GM12872 (cell line): ENCODE measurements around the gene HTR1B.

Experiments used
- CTCF ChIP-seq: IDR thresholded peaks from 3 replicates; pipeline ENCODE4 v1.5.1; 2011; ENCODE audit warnings: low read depth, mild to moderate bottlenecking, low read length, moderate library complexity; ENCODE audit not compliant: insufficient read depth

HTR1B gene

GRCh38 chr6:77454386-77454785, 8.9 kb downstream of the HTR1B start:
- no peak for TF ChIP-seq CTCF

- TF ChIP-seq CTCF, result no peak
Measured at GRCh38 chr6:77451466-77451865, 11.8 kb downstream of the HTR1B start.

- TF ChIP-seq CTCF, result no peak
Measured at GRCh38 chr6:77450924-77451323, 12.4 kb downstream of the HTR1B start.

- TF ChIP-seq CTCF, result no peak
Measured at GRCh38 chr6:77448546-77448945, 14.7 kb downstream of the HTR1B start.

GRCh38 chr6:77447254-77447653, 16.0 kb downstream of the HTR1B start:
- no peak for TF ChIP-seq CTCF

- TF ChIP-seq CTCF, result no peak
Measured at GRCh38 chr6:77446249-77446648, 17.0 kb downstream of the HTR1B start.

GRCh38 chr6:77445214-77445613, 18.1 kb downstream of the HTR1B start:
- no peak for TF ChIP-seq CTCF
